HG03354 (cell line): ENCODE data around the gene GFRA4.

Source experiments
- ATAC-seq: cut with Tn5 transposase; IDR thresholded peaks from one replicate; pipeline ENCODE4 v1.9.1; 2021; ENCODE audit warnings: mild to moderate bottlenecking; ENCODE audit not compliant: unreplicated experiment, poor library complexity, severe bottlenecking

The GFRA4 gene

DNA sequence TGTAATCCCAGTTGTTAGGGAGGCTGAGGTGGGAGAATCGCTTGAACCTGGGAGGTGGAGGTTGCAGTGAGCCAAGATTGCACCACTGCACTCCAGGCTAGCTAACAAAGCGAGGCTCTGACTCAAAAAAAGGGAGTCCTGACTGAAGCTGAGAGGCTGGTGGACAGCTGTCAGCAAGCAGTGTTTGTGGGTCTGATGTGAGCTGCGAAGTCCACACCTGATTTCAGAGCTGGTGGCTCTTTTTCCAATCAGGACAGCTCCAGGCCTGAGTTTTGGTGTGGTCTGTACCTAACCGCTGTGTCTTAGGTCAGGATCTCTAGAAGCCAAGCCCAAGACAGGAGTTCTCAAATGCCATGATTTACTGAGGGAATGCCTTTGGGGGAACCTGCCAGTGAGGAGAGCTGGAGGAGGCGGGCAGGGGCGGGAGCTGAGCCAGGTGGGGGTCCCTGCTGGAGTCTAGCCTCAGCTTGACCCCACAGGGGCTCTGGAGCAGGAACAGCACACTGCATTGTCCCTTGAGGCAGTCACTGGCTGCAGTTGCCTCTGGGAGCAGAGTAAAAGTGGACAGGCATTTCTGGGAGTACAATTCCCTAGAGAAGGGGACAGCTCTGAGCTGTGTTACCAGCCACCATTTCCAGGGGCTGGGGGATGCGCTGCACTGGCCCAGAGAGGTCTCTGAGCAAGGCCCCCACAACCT lies 5.0 kb downstream of the GFRA4 start:
- no peak for ATAC-seq

DNA sequence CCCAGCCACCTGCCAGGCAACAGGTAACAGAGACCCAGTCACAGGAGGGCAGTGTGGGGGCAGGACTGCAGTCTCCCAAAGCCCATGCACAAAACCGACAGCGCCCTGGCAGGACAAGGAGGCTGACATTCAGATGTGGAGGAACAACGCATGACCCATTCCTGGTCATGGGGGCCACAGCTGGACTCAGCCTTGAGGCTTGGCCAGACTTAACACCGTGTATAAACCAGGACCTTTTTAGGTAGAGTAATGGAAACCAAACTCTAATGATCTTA lies 8.1 kb downstream of the GFRA4 start:
- no peak for ATAC-seq

DNA sequence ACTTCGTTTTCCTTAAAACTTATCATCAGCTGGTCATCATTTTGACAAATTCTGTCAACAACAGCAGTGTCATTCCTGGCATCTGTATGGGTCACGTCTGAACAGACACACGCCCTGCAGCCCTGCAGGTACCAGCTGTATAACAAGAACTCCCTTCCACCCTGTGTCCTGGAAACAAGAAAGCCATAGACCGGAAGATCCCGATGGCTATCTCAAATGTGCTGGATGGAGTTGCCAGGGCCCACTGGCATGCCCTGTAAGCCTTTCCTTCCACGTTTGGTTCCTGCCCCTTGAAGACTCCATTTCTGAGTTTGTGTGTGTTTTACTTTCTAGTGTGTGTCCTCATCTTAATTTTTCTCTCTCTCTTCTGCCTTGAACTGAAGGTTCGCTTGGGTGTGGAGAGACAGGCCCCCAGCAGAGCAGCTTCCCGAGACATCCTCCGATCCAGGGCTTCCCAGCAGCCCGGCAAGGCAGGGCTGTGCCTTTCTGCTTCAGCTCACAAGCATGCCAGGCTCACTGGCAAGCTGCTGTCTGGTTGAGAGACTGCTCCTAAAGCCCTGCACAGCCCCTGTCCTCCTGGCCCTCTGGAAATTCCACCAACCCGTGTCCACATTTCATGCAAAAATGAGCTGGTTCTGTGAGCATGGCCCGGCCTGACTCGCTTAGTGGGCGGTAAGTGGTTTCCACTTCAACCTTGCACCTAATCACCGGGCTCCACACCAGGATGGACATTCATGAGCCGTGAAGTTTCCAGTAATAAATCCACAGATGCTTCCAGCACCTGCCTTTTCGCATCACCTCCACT lies 8.7 kb downstream of the GFRA4 start:
- no peak for ATAC-seq

DNA sequence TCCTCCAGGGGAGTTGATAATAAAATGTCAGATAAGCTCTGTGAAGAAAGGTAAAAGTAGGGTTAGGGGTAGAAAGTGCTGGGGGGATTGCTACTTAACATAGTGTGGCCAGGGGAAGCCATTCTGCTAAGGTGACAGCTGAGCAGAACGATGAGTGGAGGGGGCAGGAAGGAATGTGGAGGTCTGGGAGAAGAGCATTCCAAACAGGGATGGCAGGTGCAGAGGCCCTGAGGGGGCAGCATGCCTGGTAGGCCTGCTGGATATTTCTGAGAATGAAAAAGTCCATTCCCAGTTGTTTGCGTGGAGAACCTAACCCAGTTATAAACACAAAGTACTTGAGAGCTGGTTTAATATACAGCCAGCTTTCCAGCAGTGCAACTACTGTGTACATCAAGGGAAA lies 9.3 kb downstream of the GFRA4 start:
- no peak for ATAC-seq

DNA sequence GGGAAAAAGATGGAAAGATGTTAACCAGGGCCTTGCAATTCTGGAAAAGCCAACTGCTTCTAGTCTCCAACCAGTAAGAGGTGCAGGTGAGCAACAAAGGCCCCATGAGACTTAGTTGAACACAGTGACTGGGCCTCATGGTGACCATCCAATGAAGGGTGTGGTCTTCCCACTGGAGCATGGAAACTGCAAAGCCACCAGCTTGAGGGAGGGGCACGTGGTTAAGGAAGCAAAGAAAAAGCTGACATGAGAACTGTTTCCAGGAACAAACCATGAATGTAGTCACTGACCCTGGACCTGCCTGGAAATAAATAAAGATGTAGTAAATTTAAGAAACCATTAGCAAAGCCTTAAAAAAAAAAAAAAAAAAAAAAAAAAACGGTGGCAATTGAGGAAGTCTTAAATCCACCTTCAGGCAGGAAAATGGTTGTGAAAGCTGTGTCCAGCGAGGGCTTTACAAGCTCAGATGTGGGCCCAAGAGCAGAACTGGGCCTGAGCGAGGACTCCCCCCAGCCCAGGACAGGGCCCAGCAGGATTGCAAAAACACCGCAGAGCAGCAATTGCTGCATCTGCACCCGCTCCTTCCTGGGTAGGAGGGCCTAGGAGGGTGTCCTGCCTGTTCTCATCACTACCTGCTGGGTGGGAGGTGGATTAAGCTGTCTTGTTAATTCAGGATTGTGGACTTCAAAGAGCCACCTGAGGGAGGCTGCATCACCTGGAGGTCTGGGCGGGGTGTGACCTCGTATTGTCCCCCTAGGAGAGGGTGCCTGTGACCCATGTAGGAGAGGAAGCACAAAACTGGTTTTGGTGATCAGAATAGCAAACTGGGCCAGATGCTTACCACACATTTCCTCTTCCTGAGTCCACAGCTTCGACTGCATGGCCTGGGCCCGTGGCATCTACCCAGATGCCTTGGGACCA lies 10.3 kb downstream of the GFRA4 start:
- no peak for ATAC-seq

DNA sequence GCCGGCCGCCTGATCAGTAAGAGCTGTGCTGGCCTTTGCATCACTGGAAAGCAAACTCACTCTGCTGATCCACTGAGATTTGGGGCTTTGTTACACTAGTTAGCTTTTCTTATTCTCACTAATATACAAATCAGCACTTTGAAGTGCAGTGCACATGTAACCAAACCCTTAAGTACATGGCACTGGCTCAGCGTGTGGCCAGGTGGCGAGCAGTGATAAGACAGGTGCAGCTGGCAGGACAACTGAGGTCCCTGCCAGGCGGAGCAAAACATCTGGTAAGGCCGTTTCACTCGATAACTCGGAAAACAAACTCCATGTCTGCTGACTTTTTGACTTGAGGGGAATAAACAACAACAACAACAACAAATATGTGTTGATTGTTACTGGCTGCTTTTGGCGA lies 11.0 kb downstream of the GFRA4 start:
- ATAC-seq = no peak

DNA sequence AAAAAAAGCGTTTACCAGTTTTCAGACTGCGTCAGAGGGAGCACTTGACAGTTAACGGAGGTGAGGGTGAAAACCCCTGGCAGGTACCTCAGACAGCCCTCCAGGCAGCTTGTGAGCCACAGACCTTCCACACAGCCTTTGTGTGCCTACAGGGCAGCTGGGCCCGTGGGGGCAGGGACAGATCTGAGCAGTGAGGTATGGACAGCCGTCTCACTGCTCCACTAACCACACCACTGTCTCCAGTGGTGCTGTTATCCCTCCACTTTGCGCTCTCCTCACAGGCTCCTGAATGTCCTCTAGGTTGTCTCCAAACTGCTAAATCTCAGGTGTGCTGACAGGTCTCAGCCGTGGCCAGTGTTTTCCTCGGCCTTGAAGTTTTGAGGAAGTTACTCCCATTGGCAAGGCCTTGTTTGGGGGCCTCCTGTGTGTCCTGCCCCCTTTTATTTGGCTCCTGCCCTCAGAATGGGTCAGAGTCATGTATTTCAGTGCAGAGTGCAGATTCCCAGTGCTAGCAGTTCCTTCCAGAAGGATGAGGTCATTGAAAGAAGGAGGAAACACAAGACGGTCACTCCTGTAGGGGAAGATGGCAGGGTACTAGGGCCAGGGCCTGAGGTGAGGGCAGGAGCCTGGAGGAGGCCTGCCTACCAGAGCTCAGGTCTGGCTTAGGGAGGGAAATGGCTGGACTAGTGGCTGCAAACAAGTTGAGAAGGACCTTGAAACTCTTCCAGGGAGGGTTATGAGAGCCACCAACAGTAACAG lies 11.8 kb downstream of the GFRA4 start:
- ATAC-seq = no peak

DNA sequence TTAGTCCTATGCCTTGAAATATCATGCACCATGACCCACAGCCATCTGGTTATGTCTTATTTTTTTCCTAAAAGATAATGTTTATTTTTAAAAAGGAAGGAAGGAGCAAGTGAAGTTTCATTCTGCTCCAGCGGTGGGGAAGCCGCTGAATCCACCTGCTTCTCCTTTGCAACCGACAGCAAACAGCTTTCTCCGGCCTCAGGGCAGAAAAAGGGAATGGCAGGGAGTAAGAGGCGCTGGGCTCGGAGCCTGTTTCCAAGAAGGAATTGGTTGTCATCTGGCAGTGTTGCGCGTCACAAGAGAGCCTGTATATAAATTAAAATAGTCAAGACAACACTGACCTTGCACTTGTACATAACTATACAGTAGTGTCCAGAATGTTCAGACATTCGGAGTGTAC lies 14.2 kb downstream of the GFRA4 start:
- no peak for ATAC-seq

DNA sequence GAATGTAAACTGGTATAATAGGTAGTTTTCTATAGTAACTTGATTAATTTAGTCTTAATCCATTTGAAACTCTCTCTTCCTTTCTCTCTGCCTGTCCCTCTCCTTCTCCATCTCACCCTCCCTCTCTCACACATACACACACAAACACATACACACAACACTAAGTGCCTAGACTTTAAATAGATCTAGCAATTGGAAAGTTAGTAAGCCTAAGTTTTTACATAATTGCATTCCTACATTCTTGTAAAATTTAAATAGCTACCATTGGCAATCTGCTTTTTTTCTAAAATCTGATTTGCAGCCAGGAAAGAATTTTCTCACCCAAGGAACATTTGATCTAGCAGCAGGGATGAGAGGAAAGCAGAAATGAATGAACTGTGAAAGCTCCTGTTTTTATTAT lies 15.7 kb downstream of the GFRA4 start:
- no peak for ATAC-seq

DNA sequence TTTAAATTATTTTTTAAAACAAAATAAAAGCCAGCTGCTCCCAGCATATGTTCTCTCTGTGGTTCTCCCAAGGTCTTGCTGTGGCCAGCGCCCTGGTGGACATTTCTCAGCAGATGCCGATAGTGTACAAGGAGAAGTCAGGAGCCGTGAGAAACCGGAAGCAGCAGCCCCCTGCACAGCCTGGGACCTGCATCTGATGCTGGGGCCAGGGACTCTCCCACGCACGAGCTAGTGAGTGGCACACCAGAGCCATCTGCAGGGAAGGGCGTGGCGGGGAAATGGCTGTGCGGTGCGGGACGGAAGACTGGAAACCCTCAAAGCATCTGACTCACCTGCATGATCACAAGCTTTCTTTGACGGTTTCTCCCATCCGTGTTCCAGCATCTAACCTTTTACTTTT lies 16.5 kb downstream of the GFRA4 start:
- ATAC-seq = no peak

DNA sequence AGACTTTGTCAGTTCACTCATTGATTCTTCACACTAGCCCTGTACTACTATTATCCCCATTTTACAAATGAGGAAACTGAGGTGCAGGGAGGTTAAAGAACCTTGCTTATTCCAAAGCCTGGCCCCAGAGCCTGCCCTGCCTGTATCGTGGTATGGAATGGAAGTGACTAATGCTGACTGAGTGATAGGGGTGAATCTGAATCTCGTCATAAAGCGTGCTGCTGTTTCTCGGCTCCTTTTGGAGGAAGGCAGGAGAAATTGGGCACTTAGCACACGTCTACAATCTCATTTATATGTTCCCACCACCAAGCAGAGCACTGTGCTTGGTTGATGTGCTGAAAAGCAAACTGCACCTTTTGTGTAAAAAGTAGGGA lies 17.1 kb downstream of the GFRA4 start:
- no peak for ATAC-seq

DNA sequence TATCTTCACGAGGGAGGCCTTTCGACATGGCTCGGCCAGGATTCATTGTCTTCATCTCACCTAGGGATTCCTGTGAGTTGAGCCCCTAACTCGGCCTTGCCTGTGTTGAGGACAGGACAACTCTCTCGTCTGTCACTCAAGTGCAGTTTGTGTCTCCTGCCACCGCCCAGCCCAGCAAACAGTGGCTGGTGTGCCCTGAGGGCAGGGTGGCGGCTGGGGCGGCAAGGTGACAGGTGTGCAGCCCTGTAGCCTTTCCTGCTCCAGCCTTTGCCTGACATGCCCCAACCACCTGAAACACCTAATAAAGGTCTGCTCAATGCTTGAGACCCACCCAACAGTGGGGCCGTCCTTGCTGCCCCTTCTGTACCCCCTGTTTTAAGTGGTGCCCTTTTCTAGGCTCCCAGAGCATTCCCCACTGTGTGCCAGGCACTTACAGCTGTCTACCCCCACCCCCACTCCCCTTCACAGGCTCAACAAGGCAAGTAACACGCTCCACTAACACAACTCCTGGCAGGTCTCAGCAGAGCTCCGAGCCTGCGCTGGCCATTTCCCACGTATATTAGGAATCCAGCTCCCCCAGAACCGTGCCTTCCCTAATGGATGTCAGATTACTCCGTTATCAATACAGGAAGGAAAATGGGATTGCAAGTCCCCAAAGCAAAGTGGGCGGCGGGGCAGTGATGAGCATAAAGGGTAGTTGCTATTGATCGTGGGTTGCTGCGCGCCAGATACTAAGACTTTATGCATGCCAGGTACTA lies 17.7 kb downstream of the GFRA4 start:
- ATAC-seq = no peak

DNA sequence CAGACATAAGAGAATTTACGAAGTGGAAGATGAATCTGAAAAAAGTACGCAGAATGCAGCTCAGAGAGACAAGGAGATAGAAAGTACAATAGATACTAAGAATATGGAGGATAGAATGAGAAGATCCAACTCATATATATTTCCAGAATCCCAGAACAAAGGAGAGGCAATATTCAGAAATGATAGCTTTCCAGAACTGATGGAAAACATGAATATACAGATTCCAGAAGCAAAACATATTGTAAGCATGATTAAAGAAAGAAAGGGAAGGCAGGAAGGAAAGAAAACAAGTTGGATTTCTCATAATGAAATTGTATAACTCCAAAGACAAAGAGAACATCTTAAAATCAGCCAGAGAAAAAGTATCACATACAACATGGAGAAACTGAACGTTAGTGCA lies 22.9 kb downstream of the GFRA4 start:
- ATAC-seq = no peak

DNA sequence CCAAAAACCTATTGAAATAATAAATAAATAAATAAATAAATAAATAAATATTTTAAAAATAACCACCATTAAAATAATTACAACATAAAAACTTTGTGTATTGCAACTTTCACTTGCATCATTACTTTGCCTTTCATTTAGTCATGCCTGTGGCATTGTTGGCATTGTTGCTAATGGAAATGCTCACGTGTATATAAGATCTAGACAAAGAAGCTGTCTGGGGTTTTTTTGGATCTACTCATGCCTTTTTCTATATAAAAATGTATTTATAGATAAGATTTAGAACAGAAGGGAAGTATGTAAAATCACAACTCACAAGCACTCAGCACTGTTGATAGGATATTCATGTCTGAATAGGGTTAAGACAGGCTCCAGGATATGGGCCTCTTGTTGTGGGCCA lies 27.9 kb downstream of the GFRA4 start:
- ATAC-seq = no peak

DNA sequence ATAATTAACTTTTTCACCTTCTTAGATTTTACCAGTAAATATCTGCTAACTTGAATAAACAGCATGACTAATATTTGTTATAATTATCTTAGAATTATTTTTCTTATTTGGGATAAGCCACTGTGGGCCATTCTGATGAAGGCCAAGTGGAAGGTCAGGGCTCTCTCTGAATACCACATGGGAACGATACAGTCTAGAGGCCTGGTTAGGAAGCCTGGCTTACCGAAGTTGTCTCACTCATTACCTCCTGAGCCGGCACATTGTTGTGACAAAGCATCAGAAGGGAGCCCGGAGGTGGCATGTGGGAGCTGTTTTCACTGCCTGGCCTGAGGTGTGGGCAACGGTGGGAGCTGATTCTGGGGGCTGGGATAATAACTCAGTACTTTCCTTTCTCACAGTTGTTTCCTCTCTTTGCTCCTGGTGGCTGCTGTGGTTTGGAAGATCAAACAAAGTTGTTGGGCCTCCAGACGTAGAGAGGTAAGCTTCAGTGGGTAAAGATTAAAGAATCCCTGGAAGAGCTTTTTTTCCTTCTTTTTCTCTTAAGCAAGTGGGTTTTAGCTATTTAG lies 29.2 kb downstream of the GFRA4 start:
- no peak for ATAC-seq

DNA sequence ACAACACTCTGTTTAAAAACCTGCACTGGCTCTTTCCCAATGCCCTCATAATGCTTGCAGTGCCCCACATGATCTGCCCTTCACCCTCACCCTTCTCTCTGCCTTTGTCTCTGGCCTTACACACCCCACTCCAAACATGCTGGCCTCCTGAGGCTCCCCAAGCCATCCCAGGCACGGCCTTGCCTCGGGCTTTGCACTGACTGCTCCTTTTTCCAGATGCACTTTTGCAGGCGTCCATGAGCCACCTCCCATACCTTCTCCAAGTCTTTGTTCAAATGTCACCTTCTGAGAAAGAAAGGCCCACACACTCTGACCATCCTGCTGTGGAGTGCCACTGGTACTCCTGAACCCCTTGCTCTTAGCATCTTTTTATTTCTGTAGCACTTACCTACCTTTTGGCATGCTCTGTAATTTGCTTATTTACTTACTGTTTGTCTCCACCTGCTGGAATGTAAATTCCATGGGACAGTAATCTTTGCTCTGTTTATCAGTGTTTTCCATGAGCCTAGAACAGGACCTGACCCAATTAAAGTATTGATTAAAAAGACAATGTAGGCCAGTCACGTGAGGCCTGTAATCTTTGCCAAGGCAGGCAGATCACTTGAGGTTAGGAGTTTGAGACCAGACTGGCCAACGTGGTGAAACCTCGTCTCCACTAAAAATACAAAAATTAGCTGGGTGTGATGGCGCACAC lies 30.7 kb downstream of the GFRA4 start:
- no peak for ATAC-seq

DNA sequence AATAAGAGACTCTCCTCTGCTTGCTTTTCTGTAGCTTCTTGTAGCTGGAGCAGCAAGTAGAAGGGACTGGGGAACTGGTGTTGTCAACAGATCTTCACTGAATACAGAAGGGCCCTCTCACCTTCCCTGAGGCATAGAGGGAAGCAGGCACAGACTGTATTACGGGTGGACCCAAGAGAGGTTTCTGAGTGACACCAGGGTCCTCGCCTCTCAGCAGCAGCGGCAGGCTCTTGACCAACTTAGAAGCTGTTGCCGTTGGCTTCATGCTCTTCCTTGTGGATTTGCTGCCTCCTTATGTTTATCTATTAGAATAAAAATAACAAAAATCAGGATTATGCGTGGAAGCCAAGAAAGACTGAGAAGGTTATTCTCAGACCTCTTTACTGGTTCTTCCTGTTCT lies 31.7 kb downstream of the GFRA4 start:
- no peak for ATAC-seq

DNA sequence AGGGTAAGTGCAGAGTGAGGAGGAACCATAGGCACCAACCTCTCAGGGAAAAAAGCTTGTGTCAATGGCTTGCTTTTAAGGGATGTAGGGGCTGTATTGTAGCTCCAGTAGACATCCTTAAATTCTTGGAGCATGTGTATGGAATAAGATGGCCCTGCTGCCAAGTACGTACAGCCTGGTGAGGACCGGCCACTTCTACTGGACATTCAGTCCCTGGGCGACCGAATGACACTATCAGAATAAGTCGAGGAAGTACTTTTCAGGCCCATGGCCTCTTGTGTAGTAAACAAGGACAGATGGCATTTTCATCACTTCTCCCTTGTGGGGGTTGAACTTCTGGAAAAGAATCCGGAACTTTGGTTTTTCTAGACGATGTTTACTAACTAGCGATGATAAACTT lies 32.8 kb downstream of the GFRA4 start:
- ATAC-seq = no peak

DNA sequence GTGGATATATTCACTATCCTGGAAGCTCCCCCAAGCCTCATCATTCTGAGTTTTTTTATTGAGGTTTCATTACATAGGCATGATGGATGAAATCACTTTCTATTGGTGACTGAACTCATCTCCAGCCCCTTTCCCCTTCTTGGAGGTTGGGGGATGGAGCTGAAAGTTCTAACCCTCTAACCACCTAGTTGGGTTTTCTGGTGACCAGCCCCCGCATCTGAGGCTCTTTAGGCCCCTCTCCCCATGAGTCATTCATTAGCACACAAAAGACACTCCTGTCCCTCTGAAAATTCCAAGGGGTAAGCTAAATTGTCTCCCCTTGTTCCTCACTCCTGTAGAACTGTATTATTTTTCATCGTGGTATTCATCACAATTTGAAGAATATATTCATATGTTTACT lies 33.3 kb downstream of the GFRA4 start:
- no peak for ATAC-seq
